NCI-H2029 treated with DMSO at 0.1 percent for 48 hours (cell line): ENCODE results near the gene ATP5PD.
A peak's percentile ranks its signal among the peaks of the same experiment; 100 is the strongest.
"Not testable (repeated sequence)": the region's sequence is repeated elsewhere in the genome, so short reads cannot be mapped to it uniquely, and the experiment has no call there.

ENCODE experiments used
- DNase-seq: peaks from one replicate; lab custom pipeline; 2025; lab: John Stamatoyannopoulos, UW

Gene ATP5PD

DNA sequence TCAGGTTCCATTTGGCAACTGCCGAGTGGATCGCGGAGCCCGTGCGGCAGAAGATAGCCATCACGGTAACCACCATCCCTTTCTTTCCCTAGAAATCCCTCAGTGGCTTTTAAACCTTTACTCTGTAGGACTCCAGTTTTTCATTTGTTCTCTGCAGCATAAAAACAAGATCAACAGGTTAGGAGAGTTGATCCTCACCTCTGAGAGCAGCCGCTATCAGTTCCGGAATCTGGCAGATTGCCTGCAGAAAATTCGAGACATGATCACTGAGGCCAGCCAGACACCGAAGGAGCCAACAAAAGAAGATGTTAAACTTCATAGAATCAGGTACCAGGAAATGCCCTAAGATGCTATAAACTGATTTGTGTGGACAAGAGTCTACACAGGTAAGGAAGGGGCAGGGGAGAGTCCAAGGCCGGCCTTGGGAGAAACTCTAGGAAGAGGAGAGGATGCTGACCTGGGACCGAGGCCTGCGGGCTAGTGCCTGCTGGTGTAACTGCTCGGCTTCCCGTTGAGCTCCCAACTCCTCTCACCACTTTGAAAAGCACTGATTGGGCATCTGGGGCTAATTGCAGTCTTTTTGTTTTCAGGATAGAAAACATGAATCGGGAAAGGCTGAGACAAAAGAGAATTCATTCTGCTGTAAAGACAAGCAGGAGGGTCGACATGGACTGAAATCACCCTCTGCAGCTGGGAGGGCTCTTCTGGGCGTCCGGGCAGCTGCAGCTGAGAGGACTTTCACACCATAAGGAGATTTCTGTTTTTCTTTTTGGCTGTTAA lies 26.2 kb downstream of the ATP5PD start:
- no peak for DNase-seq

DNA sequence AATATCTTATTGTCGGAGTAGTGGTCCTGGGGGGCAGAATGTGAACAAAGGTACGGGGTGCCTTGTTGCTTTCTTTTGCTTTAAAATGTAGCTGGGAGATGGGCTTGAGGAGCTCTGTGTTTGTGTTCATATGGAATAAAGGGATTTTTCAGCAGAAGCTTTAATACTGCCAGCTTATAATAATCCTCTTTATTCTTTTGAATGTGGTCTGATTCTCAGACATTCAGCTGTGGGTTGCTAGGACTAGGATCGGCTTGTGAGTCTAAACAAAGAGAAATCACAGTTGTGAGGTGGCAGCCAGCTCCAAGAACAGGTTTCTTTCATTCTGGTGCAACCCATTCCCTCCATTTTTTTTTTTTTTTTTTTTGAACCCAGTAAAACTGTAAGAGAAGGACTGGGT lies 27.1 kb downstream of the ATP5PD start:
- DNase-seq = no peak

DNA sequence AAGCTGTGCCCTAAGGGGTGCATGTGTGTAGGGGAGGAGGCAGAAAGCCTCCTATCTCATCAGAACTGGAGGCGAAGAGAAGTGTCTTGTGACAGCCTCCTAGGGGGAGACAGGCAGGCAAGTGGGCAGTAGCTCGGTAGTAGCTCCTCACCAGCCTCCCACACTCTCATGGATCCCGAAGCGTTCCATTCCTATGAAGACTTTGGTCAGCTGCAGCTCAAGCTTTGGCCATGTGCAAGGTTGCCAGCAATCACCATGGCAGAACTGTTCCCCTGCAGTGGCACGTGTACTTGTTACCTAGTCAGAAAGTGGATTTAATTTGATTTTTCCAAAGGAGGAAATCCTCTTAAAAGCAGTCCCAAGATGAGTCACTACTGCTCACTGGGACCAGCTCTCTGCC lies 27.6 kb downstream of the ATP5PD start:
- DNase-seq = no peak

DNA sequence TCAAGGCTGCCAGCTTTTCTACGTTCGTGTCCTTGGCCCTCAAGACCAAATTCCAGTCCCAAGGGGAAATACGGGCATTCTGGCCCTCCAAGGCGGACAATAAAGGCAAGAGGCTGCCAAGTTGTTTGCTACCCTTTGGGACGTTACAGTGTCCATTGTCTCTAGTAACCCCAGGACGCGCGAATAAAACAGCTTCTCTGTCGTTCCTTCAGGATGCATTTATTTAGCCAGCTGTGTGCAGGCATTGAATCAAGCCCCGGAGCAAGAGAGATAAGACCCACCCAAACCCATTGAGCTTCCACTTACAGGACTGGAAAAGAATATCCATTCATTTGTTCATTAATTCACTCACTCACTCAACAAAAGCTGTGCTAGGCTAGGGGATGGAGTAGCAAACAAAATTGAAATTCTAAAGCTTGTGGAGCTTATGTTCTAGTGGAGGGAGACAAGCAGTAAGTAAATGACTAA lies 33.6 kb downstream of the ATP5PD start:
- no peak for DNase-seq

DNA sequence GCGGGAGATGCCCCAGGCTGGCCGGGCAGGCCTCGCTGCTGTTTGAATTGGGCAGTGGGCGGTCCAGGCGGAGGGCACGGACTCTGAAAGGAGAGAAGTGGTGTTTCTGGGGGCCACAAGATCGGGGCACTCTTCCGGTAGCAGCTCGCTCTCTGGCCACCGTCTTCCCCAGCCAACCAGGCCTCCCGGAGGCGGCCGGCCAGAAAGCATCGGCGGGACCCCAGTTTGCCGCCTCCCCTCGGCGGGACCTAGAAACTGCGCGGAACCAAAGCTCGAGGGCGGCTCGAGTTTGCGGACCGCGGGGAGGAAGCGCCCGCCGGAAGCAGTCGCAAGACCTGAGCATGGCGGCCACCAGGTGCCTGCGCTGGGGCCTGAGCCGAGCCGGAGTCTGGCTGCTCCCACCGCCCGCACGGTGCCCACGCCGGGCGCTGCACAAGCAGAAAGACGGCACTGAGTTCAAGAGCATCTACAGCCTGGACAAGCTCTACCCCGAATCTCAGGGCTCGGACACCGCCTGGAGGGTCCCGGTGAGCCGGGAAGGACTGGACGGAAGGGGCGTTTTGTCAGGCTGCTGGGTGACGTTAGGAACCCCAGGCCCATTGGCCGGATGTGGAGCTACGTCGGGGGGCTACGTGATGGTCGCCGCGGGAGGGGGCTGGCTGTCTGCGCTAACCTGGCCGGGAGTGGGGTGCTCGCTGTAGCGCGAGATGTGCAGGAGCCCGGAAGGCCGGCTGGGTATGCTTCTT lies 34.2 kb downstream of the ATP5PD start, which contains the start of gene MRPL58:
MRPL58 (plus strand) TSS at position 325 of the 746 bp plus-strand sequence; CDS start at position 342, 17 bp downstream.
- DNase-seq = peak; percentile 67

DNA sequence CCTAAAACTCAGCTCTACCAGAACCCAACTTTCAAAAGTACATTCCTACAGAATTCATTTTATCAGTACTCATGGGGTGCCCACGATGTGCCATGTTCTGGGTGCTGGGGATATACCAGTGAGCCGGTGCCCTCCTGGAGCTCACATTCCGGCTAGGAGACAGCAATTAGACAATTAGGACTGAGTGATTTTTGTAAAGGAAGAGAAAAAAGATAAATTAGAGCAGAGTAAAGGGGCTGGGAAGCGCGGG lies 34.7 kb downstream of the ATP5PD start:
- no peak for DNase-seq

DNA sequence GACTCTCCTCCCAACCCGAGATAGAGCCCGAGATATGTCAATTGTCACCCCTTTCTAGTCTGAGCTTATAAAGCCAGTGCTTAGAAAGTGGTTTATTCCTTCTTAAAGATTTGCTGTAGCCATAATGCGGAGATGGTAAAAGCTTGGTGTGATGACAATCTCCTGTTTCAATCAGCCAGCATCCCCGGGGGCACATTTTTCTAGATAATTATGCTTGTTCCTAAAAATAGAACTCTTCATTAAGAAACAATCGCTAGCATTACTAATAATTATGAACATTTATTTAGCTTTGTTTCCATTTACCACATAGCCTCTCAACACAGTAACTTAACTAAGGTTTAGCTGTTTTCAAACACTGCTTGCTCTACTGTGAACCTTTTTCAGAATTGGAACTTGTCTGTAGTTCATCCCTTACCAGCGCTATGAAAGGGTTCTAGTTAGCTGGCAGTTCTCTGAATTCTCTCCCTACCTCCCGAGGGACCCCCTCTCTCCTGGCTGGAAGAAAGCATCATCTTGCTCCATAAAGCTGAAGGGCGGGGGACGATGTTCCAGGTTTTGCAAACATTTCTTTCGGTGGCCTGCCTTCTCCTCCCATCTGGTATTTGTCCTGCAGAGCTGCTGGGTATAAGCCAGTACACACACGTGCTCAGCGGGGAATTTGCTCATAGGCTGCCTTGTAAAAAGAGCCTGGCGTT lies 35.2 kb downstream of the ATP5PD start:
- DNase-seq = peak; percentile 44

DNA sequence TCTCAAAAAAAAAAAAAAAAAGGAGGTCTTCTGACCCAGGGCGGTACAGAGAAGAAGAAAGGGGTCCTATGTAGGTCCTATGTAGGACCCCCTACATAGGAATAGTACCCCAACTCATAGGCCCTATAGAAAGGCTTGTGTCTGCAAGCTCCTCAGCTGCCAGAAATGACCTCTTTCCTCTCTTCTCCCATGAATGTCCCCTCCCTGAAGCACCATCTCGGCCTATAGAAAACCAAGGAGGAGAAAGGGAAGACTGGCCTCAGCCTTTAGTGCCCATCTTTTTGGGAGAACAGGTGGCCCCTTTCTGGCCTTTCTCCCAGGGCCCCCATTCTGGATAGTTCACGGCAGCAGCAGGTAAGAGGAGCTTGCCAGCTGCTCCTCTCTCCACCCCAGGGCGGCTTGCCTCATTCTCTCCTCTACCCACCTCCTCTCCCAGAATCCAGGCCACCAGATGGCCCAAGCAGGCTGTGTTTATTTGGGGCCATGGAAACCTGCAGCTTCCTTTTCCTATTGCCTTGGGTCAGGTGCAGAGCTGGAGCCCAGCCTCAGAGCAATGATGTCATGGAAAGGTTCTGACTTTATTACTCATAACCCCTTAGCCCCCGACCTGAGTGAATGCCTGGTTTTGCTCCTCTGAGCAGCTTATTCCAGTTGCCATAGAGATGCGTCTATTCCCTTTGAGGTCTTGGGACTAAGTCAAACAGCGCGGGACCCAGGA lies 35.9 kb downstream of the ATP5PD start:
- DNase-seq = no peak

DNA sequence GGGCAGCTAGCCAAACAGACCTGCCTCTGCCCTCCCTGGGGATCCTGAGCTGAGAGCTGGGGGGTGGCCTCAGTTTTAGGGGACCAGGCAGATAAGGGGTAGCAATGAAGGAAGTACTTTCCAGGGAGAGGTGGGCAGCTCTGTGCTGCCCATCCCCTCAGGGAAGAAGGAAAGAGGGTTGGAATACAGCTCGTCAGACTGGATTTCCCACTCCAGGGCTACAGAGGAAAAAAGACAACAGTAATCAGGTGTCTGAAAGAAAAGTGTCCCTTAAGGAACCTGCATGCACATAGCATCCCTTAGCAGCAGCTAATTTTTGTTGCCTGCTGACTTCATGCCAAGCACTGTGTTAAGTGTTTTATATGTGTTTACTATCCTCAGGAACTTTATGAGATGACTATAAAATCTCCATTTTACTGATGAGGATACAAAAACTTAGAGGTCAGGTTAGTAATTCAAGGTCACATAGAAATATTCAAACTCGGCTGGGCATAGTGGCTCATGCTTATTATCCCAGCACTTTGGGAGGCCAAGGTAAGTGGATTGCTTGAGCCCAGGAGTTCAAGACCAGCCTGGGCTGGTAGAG lies 37.5 kb downstream of the ATP5PD start:
- DNase-seq = no peak

DNA sequence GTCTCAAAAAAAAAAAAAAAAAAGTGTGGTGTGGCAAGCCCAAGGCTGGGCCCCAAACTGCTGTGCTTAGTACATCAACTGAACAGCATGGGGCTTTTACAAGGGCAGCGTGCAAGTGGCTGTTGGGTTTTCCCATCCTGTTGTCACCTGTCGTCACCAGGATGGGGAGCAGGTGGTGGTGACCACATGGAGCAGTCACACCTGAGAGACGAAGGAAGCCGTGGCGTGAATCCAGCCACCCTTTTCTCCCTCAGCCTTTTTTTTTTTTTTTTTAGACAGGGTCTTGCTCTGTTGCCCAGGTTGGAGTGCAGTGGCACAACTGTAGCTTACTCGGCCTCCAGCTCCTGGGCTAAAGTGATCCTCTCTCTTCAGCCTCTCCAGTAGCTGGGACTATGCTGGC lies 38.4 kb downstream of the ATP5PD start:
- DNase-seq = no peak

DNA sequence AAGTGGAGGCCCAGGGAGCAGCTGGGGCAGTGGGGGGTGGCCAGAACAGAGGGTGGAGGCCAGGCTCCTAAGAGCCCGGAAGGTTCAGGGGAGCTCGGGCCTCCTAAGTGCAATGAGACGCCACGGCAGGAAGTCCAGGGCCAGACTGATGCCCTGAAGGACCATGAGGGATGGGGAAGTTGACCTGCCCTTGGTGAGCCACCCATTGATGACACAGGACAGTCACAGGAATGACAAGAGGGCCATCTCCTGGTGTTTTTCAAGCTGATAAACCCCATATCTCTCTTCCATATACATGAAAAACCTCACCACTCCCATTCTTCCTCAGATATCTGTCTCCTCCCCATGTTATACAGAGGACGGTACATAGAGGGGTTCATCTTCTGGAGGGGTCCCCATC lies 40.1 kb downstream of the ATP5PD start:
- no peak for DNase-seq

DNA sequence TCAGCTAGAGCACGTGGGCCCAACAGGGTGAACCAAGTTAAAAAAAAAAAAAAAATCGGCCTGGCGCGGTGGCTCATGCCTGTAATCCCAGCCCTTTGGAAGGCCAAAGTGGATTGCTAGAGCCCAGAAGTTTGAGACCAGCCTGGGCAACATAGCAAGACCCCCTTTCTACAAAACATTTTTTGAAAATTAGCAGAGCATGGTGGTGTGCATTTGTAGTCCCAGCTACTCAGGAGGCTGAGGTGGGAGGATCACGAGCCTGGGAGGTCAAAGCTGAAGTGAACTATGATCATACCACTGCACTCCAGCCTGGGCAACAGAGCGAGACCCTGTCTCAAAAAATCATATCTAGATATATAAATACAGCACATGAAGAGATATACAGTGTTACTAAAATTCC lies 40.7 kb downstream of the ATP5PD start:
- DNase-seq = not testable (repeated sequence)

DNA sequence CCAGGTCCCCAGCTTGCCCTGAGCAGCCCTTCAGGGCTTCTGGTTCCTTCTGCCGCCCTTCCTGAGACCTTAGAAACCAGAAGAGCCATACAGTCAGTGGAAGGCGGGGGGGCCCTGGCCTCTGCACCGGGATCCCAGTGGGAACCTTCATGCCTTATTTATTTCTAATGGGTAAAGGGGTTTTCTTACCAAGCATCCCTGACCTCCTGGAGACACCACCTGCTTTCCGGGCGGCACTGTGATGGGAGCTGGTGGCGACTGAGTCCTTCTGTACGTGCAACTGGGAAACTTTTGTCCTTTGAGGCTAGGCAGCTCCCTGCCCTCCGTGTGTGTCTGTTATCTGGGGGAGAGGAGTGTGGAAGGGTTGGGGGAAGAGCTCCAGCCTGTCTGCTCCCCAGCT lies 41.5 kb downstream of the ATP5PD start:
- no peak for DNase-seq

DNA sequence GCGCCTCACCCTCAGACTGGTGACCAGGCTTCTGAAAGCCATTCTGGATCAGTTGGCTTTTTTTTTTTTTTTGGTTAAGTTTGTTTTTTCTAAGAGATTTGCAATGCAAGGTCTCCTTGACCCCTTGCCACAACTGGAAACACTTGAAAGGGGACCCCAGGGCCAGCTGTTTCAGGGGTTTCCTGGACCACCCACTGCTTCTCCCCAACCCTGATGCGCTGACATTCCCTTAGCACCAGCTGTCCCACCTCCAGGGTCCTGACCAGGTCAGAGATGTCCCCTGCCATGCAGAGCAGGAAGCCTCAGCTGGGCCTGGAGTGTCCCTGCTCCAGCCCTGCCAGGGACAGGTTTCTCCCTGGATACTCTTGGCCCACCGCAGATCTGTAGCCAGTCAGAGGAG lies 42.4 kb downstream of the ATP5PD start:
- DNase-seq = no peak

DNA sequence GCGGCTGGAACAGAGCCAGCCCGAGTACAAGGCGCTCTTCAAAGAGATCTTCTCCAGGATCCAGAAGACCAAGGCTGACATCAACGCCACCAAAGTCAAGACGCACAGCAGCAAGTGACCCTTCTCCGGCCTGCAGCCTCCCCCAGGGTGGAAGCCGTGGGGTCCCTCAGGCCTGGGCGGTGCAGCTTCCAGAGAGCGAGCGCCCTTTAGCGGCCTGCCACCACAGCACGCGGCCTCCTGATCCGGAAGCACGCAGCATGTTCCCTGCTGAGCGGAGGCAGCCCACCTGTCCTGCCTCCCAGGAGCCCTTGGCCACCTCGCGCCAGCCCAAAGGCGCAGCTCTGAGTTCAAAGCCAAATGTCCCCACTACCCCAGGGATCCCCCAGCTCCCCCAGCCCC lies 42.8 kb downstream of the ATP5PD start:
- no peak for DNase-seq

DNA sequence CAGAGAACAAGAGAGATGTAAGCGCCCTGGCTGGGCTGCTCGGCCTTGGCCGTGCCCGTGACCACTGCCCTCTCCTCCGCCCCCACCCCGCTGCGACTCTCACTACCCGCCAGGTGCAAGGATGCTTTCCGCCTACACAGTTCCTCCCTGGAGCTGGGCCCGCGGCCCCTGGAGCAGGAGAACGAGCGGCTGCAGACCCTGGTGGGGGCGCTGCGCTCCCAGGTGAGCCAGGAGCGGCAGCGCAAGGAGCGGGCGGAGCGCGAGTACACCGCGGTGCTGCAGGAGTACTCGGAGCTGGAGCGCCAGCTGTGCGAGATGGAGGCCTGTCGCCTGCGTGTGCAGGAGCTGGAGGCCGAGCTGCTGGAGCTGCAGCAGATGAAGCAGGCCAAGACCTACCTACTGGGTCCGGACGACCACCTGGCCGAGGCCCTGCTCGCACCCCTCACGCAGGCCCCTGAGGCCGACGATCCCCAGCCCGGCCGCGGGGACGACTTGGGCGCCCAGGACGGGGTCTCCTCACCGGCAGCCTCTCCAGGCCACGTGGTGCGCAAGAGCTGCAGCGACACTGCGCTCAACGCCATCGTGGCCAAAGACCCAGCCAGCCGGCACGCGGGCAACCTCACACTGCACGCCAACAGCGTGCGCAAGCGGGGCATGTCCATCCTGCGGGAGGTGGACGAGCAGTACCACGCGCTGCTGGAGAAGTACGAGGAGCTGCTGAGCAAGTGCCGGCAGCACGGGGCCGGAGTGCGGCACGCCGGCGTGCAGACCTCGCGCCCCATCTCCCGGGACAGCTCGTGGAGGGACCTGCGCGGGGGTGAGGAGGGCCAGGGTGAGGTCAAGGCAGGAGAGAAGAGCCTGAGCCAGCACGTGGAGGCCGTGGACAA lies 43.5 kb downstream of the ATP5PD start:
- no peak for DNase-seq

DNA sequence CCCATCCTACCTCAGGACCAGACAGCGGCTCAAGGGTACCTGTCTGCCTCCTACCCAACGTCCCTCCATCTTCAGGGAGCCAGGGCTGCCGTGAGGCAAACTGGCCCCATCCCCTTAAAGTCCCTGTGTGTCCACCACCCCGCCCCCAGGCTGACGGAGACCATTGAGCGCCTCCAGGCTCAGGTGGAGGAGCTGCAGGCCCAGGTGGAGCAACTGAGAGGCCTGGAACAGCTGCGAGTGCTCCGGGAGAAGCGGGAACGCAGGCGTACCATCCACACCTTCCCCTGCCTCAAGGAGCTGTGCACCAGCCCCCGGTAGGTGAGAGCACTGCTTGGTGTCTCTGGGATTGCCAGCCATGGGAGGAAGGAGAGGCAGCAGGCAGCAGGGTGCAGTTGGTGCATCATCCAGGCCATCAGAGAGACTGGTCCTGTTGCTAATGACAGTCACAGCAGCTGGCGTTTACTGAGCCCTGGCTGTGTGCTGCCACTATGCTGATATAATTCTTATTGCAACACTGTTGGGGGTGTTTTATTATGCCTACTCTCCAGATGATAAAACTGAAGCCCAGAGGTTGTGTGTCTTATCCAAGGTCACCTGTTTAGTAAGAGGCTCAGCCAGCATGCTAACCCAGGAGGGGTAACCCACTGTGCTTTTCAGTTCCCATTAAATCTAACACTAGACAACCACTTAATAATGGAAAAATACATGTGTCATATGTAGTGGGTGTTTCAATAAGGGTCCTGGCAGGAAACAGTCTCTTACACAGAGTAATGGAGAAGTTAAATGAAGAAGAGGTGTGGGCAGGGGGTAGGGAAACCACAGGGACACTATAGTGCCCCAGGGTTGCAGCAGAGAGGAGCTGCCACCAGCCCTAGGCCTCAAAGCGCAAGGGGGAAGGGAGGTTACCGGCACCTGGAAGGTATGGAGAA lies 44.6 kb downstream of the ATP5PD start:
- DNase-seq = no peak

DNA sequence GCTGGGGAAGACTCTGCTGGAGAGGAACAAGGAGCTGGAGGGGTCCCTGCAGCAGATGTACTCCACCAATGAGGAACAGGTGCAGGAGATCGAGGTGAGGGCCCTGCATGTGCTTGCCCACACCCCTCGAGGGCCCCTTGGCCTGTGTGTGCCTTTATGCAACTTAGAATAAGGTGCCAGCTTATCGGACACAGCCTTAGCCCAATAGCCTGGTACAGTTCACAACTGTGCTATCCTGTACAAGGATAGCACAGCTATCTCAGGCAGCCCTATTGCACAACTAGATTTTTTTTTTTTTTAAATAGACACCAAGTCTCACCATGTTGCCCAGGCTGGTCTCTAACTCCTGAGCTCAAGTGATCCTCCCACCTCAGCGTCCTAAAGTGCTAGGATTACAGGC lies 47.2 kb downstream of the ATP5PD start:
- DNase-seq = no peak

DNA sequence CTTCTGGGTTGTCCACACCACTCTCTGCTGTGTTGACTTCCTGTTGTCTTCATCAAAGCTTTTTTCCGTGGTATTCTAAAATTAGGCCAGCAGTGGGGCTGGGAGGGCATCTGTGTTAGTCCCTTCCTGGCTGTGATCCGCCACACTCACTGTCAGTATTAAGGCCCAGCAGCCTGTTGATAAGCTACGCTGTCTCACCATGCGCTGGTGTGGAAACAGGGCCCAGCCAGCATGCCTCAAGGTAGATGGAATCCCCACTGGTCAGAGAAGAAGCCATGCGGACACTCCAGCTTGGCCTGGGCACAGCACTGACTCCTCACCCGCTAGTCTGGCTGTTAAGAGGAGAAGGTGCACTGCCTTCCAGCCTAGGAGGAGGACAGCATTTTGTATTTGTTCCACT lies 48.0 kb downstream of the ATP5PD start:
- no peak for DNase-seq

DNA sequence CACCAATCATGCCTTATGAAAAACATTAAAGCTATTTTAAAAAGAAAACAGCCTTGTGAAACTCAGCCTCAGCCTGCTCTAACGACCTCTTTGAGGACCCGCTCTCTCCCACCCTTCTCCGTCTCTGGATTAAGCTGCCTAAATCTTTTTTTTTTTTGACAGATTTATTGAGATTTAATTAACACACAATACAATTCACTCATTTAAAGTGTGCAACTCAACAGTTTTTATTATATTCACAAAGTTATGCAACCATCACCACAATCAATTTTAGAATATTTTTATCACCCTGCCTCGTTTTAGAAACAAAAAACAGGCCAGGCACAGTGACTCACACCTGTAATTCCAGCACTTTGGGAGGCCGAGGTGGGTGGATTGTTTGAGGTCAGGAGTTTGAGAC lies 50.9 kb downstream of the ATP5PD start:
- no peak for DNase-seq
